ENCODE data around the gene DNAJC30. TPM values are rescaled to one million over a fixed set of nuclear protein-coding genes. Genes with fewer than 3 reads are reported as not detected.

DNAJC30 gene
- total and polyA plus RNA-seq, 2 experiments from 2014 or later = 2.8 to 5.6 TPM

DNA sequence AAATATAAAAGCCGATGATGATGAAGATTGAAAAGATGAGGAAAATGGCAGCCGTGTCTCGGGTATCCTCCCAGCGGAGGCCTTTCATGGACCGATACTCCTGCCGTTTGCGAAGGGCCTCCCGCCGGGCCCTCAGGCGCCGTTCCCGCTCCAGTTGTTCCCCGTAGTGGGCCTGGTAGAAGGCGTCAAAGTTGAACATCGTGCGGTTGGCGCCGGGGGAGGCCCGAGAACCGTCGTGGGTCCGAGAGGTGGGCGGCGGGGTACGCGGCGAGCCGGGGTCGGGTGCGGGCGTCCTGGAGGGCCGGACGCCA is 553 bp downstream of the DNAJC30 start:
- H3K79me2 ChIP-seq (replicated peaks; ENCODE audit: insufficient read depth) = peaks cover 77% of the 10 kb centered on the region
- peaks cover 14% of the 10 kb centered on the region for H4K20me1 ChIP-seq (replicated peaks; ENCODE audit: insufficient read depth)
- TF ChIP-seq EZH2phosphoT487 (IDR thresholded peaks at IDR 0.05; ENCODE audit: unreplicated experiment) = no peak
- TF ChIP-seq, protein P1, sequence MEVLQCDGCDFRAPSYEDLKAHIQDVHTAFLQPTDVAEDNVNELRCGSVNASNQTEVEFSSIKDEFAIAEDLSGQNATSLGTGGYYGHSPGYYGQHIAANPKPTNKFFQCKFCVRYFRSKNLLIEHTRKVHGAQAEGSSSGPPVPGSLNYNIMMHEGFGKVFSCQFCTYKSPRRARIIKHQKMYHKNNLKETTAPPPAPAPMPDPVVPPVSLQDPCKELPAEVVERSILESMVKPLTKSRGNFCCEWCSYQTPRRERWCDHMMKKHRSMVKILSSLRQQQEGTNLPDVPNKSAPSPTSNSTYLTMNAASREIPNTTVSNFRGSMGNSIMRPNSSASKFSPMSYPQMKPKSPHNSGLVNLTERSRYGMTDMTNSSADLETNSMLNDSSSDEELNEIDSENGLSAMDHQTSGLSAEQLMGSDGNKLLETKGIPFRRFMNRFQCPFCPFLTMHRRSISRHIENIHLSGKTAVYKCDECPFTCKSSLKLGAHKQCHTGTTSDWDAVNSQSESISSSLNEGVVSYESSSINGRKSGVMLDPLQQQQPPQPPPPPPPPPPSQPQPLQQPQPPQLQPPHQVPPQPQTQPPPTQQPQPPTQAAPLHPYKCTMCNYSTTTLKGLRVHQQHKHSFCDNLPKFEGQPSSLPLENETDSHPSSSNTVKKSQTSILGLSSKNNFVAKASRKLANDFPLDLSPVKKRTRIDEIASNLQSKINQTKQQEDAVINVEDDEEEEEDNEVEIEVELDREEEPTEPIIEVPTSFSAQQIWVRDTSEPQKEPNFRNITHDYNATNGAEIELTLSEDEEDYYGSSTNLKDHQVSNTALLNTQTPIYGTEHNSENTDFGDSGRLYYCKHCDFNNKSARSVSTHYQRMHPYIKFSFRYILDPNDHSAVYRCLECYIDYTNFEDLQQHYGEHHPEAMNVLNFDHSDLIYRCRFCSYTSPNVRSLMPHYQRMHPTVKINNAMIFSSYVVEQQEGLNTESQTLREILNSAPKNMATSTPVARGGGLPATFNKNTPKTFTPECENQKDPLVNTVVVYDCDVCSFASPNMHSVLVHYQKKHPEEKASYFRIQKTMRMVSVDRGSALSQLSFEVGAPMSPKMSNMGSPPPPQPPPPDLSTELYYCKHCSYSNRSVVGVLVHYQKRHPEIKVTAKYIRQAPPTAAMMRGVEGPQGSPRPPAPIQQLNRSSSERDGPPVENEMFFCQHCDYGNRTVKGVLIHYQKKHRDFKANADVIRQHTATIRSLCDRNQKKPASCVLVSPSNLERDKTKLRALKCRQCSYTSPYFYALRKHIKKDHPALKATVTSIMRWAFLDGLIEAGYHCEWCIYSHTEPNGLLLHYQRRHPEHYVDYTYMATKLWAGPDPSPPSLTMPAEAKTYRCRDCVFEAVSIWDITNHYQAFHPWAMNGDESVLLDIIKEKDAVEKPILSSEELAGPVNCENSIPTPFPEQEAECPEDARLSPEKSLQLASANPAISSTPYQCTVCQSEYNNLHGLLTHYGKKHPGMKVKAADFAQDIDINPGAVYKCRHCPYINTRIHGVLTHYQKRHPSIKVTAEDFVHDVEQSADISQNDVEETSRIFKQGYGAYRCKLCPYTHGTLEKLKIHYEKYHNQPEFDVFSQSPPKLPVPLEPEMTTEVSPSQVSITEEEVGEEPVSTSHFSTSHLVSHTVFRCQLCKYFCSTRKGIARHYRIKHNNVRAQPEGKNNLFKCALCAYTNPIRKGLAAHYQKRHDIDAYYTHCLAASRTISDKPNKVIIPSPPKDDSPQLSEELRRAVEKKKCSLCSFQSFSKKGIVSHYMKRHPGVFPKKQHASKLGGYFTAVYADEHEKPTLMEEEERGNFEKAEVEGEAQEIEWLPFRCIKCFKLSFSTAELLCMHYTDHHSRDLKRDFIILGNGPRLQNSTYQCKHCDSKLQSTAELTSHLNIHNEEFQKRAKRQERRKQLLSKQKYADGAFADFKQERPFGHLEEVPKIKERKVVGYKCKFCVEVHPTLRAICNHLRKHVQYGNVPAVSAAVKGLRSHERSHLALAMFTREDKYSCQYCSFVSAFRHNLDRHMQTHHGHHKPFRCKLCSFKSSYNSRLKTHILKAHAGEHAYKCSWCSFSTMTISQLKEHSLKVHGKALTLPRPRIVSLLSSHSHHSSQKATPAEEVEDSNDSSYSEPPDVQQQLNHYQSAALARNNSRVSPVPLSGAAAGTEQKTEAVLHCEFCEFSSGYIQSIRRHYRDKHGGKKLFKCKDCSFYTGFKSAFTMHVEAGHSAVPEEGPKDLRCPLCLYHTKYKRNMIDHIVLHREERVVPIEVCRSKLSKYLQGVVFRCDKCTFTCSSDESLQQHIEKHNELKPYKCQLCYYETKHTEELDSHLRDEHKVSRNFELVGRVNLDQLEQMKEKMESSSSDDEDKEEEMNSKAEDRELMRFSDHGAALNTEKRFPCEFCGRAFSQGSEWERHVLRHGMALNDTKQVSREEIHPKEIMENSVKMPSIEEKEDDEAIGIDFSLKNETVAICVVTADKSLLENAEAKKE (CRISPR knock-in tag; IDR thresholded peaks at IDR 0.05) = no peak
- TF ChIP-seq, protein P2, sequence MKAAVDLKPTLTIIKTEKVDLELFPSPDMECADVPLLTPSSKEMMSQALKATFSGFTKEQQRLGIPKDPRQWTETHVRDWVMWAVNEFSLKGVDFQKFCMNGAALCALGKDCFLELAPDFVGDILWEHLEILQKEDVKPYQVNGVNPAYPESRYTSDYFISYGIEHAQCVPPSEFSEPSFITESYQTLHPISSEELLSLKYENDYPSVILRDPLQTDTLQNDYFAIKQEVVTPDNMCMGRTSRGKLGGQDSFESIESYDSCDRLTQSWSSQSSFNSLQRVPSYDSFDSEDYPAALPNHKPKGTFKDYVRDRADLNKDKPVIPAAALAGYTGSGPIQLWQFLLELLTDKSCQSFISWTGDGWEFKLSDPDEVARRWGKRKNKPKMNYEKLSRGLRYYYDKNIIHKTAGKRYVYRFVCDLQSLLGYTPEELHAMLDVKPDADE (IDR thresholded peaks at IDR 0.05) = no peak
- TF ChIP-seq ZNF331 (CRISPR knock-in tag; IDR thresholded peaks at IDR 0.05; ENCODE audit: low read depth) = no peak
- TF ChIP-seq, protein P3, sequence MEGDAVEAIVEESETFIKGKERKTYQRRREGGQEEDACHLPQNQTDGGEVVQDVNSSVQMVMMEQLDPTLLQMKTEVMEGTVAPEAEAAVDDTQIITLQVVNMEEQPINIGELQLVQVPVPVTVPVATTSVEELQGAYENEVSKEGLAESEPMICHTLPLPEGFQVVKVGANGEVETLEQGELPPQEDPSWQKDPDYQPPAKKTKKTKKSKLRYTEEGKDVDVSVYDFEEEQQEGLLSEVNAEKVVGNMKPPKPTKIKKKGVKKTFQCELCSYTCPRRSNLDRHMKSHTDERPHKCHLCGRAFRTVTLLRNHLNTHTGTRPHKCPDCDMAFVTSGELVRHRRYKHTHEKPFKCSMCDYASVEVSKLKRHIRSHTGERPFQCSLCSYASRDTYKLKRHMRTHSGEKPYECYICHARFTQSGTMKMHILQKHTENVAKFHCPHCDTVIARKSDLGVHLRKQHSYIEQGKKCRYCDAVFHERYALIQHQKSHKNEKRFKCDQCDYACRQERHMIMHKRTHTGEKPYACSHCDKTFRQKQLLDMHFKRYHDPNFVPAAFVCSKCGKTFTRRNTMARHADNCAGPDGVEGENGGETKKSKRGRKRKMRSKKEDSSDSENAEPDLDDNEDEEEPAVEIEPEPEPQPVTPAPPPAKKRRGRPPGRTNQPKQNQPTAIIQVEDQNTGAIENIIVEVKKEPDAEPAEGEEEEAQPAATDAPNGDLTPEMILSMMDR (conservative IDR thresholded peaks at IDR 0.05; ENCODE audit: low read depth in 2 of 2) = no peak
- TF ChIP-seq EZH2 (IDR thresholded peaks at IDR 0.05; ENCODE audit: low read depth, unreplicated experiment) = no peak
- no peak for TF ChIP-seq POLR2AphosphoS5 (IDR thresholded peaks at IDR 0.05; ENCODE audit: low read depth)
- TF ChIP-seq STAT1 (IDR thresholded peaks at IDR 0.05; ENCODE audit: unreplicated experiment) = no peak
- no peak for TF ChIP-seq ZNF114 (CRISPR knock-in tag; IDR thresholded peaks at IDR 0.05)
- no peak for TF ChIP-seq NANOG (IDR thresholded peaks at IDR 0.05; ENCODE audit: borderline replicate concordance)
- no peak for TF ChIP-seq JUNB (IDR thresholded peaks at IDR 0.05; ENCODE audit: unreplicated experiment)
- TF ChIP-seq, protein P4, sequence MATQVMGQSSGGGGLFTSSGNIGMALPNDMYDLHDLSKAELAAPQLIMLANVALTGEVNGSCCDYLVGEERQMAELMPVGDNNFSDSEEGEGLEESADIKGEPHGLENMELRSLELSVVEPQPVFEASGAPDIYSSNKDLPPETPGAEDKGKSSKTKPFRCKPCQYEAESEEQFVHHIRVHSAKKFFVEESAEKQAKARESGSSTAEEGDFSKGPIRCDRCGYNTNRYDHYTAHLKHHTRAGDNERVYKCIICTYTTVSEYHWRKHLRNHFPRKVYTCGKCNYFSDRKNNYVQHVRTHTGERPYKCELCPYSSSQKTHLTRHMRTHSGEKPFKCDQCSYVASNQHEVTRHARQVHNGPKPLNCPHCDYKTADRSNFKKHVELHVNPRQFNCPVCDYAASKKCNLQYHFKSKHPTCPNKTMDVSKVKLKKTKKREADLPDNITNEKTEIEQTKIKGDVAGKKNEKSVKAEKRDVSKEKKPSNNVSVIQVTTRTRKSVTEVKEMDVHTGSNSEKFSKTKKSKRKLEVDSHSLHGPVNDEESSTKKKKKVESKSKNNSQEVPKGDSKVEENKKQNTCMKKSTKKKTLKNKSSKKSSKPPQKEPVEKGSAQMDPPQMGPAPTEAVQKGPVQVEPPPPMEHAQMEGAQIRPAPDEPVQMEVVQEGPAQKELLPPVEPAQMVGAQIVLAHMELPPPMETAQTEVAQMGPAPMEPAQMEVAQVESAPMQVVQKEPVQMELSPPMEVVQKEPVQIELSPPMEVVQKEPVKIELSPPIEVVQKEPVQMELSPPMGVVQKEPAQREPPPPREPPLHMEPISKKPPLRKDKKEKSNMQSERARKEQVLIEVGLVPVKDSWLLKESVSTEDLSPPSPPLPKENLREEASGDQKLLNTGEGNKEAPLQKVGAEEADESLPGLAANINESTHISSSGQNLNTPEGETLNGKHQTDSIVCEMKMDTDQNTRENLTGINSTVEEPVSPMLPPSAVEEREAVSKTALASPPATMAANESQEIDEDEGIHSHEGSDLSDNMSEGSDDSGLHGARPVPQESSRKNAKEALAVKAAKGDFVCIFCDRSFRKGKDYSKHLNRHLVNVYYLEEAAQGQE (IDR thresholded peaks at IDR 0.05; ENCODE audit: unreplicated experiment) = no peak
- no peak for TF ChIP-seq CREB1 (CRISPR knock-in tag; IDR thresholded peaks at IDR 0.05; ENCODE audit: low read depth)
- DNase-seq (ENCODE audit: low spot score) (no peak), ATAC-seq (peak; percentile 21; the same call in 2 of the 3 replicates)
- H2AFZ ChIP-seq = peak overlapping the region; percentile 88; the same call in 1 of the 2 replicates
- H3K4me2 ChIP-seq = peak overlapping the region; percentile 92
- H3K27ac Mint-ChIP-seq = peak overlapping the region; percentile 94
- H3K4me1 ChIP-seq (ENCODE audit: insufficient read depth) = peaks cover 9% of the 10 kb centered on the region
- H3K4me3 Mint-ChIP-seq = peak overlapping the region; percentile 95
- peaks cover 13% of the 10 kb centered on the region for H3K27me3 Mint-ChIP-seq (ENCODE audit: insufficient read depth, low read depth, poor library complexity)
- no peaks in the 10 kb centered on the region for H3K27me3 ChIP-seq (ENCODE audit: insufficient read depth)
- H3K4me3 ChIP-seq = peak overlapping the region; percentile 100
- peaks cover 32% of the 10 kb centered on the region for H3K36me3 Mint-ChIP-seq (ENCODE audit: low read depth)
- H3K9me2 ChIP-seq (ENCODE audit: insufficient read depth) = no peaks in the 10 kb centered on the region
- H3K27ac ChIP-seq (ENCODE audit: low read depth) = no peak overlapping the region
- peaks cover 9% of the 10 kb centered on the region for H3K36me3 ChIP-seq (ENCODE audit: insufficient read depth)
- no peaks in the 10 kb centered on the region; the same call in 2 of the 3 replicates for H3K9me3 Mint-ChIP-seq
- H3F3A ChIP-seq (replicated peaks; ENCODE audit: low read depth) = no peaks in the 10 kb centered on the region
- peaks cover 17% of the 10 kb centered on the region for H3K4me1 Mint-ChIP-seq
